ENCODE data around the gene AUTS2.

Gene AUTS2

DNA sequence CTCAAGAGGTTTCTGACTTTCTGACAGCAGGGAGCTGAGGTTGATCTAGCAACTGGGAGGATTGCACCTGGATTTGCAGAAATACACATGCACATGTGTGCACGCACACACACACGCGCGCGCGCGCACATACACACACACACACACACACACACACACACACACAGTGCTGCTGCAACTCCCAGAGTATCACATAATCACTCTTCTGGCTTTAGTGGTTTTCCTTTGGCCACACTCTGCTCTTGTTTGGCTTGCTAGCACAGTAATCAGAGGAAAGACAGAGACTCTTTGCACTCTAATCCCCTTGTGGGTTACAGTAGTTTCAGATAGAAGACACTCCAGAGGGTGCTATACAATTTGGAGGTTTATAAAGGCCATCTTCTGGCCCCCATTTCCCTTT is 705.0 kb downstream of the AUTS2 start:
- Histone ChIP-seq H3K27me3 (ENCODE audit: insufficient read depth, poor library complexity, severe bottlenecking) (no peaks in the 10 kb centered on the region), H3K4me3 (replicated peaks; ENCODE audit: insufficient read depth, low read length) (no peak overlapping the region), H3K27ac (replicated peaks) (no peak overlapping the region)
- no peak for DNase-seq (ENCODE audit: low read depth in 1 of 2, low spot score in 1 of 2)
- TF ChIP-seq POLR2AphosphoS5 (IDR thresholded peaks at IDR 0.05; ENCODE audit: low read depth) (no peak), GABPA (IDR thresholded peaks at IDR 0.05; ENCODE audit: low read depth) (no peak), SPI1 (IDR thresholded peaks at IDR 0.05; ENCODE audit: borderline replicate concordance, low read depth) (no peak)

DNA sequence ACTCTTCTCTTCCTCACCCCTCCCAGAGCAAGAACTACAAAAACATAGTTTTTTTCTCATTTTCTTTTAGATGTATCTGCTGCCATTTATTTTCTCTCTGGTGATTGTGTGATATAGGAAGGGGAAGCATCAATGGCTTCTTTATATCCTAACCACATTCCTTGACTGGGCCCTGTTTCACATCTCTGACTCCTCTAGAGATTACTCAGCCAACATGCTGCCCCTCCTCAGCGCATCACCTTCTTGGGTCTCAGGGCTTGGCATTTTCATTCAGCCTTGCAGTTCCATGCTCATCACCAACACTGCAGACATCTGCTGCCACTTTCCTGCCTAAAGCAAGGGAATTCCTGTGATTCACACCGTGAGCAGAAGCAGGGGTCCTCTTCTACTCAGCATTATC is 705.5 kb downstream of the AUTS2 start:
- Histone ChIP-seq H3K4me3 (replicated peaks; ENCODE audit: insufficient read depth, low read length) (no peak overlapping the region), H3K27ac (replicated peaks) (no peak overlapping the region), H3K27me3 (ENCODE audit: insufficient read depth, poor library complexity, severe bottlenecking) (no peaks in the 10 kb centered on the region)
- TF ChIP-seq SPI1 (IDR thresholded peaks at IDR 0.05; ENCODE audit: borderline replicate concordance, low read depth) (no peak), POLR2AphosphoS5 (IDR thresholded peaks at IDR 0.05; ENCODE audit: low read depth) (no peak), GABPA (IDR thresholded peaks at IDR 0.05; ENCODE audit: low read depth) (no peak)
- TF ChIP-seq, protein P1, sequence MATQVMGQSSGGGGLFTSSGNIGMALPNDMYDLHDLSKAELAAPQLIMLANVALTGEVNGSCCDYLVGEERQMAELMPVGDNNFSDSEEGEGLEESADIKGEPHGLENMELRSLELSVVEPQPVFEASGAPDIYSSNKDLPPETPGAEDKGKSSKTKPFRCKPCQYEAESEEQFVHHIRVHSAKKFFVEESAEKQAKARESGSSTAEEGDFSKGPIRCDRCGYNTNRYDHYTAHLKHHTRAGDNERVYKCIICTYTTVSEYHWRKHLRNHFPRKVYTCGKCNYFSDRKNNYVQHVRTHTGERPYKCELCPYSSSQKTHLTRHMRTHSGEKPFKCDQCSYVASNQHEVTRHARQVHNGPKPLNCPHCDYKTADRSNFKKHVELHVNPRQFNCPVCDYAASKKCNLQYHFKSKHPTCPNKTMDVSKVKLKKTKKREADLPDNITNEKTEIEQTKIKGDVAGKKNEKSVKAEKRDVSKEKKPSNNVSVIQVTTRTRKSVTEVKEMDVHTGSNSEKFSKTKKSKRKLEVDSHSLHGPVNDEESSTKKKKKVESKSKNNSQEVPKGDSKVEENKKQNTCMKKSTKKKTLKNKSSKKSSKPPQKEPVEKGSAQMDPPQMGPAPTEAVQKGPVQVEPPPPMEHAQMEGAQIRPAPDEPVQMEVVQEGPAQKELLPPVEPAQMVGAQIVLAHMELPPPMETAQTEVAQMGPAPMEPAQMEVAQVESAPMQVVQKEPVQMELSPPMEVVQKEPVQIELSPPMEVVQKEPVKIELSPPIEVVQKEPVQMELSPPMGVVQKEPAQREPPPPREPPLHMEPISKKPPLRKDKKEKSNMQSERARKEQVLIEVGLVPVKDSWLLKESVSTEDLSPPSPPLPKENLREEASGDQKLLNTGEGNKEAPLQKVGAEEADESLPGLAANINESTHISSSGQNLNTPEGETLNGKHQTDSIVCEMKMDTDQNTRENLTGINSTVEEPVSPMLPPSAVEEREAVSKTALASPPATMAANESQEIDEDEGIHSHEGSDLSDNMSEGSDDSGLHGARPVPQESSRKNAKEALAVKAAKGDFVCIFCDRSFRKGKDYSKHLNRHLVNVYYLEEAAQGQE (IDR thresholded peaks at IDR 0.05; ENCODE audit: insufficient replicate concordance, low read depth) = no peak
- TF ChIP-seq, protein P2, sequence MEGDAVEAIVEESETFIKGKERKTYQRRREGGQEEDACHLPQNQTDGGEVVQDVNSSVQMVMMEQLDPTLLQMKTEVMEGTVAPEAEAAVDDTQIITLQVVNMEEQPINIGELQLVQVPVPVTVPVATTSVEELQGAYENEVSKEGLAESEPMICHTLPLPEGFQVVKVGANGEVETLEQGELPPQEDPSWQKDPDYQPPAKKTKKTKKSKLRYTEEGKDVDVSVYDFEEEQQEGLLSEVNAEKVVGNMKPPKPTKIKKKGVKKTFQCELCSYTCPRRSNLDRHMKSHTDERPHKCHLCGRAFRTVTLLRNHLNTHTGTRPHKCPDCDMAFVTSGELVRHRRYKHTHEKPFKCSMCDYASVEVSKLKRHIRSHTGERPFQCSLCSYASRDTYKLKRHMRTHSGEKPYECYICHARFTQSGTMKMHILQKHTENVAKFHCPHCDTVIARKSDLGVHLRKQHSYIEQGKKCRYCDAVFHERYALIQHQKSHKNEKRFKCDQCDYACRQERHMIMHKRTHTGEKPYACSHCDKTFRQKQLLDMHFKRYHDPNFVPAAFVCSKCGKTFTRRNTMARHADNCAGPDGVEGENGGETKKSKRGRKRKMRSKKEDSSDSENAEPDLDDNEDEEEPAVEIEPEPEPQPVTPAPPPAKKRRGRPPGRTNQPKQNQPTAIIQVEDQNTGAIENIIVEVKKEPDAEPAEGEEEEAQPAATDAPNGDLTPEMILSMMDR (IDR thresholded peaks at IDR 0.05; ENCODE audit: insufficient read depth, low read length) = no peak
- no peak for DNase-seq (ENCODE audit: low read depth in 1 of 2, low spot score in 1 of 2)

DNA sequence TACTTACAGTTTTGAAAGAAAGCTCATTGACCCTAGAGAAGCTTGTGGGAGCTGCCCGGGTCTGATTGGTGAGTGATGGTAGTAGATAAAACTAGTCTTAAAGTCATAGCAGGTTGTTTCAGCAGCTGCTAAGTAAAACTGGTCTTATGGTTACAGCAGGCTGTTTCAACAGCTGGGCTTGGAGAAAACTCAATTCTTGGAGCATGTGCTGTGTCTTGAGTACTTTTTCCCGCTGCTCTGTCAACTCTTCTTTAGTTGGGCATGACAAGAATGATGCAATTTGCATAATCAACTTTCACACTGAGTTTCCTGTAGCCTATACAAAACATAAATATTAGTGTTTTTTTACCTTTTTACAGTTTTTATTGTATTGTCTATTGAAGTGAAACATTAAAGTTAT is 707.9 kb downstream of the AUTS2 start:
- TF ChIP-seq, protein P2 (IDR thresholded peaks at IDR 0.05; ENCODE audit: insufficient read depth, low read length) = no peak
- TF ChIP-seq, protein P1 (IDR thresholded peaks at IDR 0.05; ENCODE audit: insufficient replicate concordance, low read depth) = no peak
- TF ChIP-seq GABPA (IDR thresholded peaks at IDR 0.05; ENCODE audit: low read depth) (no peak), SPI1 (IDR thresholded peaks at IDR 0.05; ENCODE audit: borderline replicate concordance, low read depth) (no peak)
- DNase-seq (ENCODE audit: low read depth in 1 of 2, low spot score in 1 of 2) = no peak
- H3K4me3 ChIP-seq (replicated peaks; ENCODE audit: insufficient read depth, low read length) = no peak overlapping the region

DNA sequence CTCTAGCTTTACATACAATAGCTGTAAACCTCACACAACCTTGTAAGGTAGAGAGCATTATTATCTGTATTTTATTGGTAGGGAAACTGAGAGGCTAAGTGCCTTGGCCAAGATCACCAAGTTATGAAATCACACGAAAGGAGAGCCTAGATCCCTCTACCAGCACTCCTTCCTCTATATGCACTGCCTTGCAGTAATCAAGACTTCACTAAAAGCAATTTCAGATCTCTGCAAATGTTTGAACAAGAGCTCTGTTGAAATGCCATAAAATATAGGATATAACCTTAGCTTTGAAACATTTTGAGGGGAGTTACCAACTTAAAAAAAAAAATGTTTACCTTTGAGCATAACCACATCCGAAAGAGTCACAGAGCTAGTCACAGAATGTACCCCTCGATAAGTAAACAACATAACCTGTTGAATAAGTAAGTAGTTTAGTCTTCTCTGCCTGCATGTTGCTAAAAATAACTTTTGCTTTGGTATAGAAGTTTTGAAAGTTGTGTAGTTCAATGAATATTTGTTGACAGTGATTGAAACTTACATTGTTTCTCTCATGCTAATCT is 709.4 kb downstream of the AUTS2 start:
- TF ChIP-seq, protein P1 (IDR thresholded peaks at IDR 0.05; ENCODE audit: insufficient replicate concordance, low read depth) = no peak
- TF ChIP-seq SPI1 (IDR thresholded peaks at IDR 0.05; ENCODE audit: borderline replicate concordance, low read depth) = no peak
- TF ChIP-seq, protein P2 (IDR thresholded peaks at IDR 0.05; ENCODE audit: insufficient read depth, low read length) = no peak
- TF ChIP-seq GABPA (IDR thresholded peaks at IDR 0.05; ENCODE audit: low read depth) = no peak
- TF ChIP-seq POLR2AphosphoS5 (IDR thresholded peaks at IDR 0.05; ENCODE audit: low read depth) = no peak
- DNase-seq (ENCODE audit: low read depth in 1 of 2, low spot score in 1 of 2) = no peak
- H3K27me3 ChIP-seq (ENCODE audit: insufficient read depth, poor library complexity, severe bottlenecking) = no peaks in the 10 kb centered on the region
- H3K27ac ChIP-seq (replicated peaks) = no peak overlapping the region
- H3K4me3 ChIP-seq (replicated peaks; ENCODE audit: insufficient read depth, low read length) = no peak overlapping the region

More for the DNA sequence above, 707.9 kb downstream of the AUTS2 start:
- Histone ChIP-seq H3K27me3 (ENCODE audit: insufficient read depth, poor library complexity, severe bottlenecking) (no peaks in the 10 kb centered on the region), H3K27ac (replicated peaks) (no peak overlapping the region)

Measured in HL-60 (cell line).